HFF-Myc (cell line): ENCODE measurements around the gene CORO2B.

ENCODE experiments used
- DNase-seq: peaks from one replicate; pipeline ENCODE4 v3.0.0-alpha.2; 2011; ENCODE audit warnings: low read depth; ENCODE audit errors: extremely low read depth
- H3K4me3 ChIP-seq: replicated peaks from 2 replicates; pipeline ENCODE4 v1.5.1; 2011; ENCODE audit warnings: low read depth, mild to moderate bottlenecking, control low read depth, low read length
- CTCF ChIP-seq: IDR thresholded peaks from 2 replicates; pipeline ENCODE4 v1.5.1; 2012; ENCODE audit warnings: mild to moderate bottlenecking, low read depth, low read length, control low read depth; ENCODE audit errors: missing control alignments

CORO2B gene

DNA sequence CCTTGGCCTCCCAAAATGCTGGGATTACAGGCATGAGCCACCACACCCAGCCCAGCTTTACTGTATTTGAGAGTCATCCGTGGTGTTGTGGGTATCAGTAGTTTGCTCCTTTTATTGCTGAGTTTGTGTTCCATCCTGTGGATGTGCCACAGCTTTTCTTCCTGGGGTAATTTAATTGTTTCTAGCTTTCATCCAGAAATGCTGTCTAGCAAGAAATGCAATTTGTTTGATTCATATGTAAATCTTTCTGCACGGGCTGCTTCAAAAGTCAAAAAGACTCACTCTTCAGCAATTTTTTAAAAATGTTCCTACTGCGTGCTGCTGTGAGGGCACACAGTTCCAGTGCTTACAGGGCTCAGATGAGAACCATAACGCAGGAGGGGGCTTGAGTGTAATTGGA lies 47.1 kb downstream of the CORO2B start:
- DNase-seq: no peak
- no peak overlapping the region for H3K4me3 ChIP-seq
- TF ChIP-seq CTCF: no peak

DNA sequence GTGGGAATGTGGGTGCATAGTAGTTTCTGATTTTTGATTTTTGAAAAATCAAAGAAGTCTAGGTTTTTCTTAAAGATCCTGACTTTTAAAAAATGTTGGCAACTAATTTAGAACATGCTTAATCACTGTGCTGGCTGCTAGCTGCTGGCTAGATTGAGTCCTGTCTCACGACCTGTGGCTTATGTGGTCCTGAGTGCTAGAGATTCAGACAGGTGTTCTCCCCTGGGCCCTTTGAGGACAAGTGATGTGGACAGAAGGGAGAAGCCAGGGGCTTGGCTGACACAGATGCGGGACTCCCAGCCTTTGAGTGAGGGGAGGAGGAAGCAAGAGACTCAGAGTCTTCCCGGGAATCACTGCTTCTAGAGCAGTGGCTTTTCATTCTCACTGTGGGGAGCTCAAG lies 47.5 kb downstream of the CORO2B start:
- no peak overlapping the region for H3K4me3 ChIP-seq
- TF ChIP-seq CTCF: no peak
- DNase-seq: no peak

DNA sequence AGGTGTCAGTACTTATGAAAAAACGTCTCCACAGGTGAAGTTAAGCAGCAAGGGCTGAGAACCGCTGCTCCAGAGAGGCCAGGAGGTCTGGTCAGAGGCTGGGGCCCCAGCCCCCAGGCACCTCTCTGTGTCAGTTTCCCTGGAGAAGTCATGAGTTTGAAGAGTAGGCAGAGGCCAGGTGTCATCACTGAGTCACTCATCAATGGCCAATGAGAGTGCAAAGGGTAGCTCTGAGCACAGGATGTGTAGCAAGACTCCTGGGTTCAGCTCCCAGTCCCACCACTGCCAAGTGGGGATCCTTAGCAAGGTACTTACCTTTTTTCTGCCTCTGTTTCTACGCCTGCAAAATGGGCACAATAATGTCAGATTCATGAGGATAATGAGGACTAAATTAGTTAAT lies 47.9 kb downstream of the CORO2B start:
- H3K4me3 ChIP-seq: no peak overlapping the region
- DNase-seq: no peak
- TF ChIP-seq CTCF: no peak

GRCh38 chr15:68627476-68627875 lies 48.7 kb downstream of the CORO2B start:
- no peak for TF ChIP-seq CTCF
- H3K4me3 ChIP-seq: no peak overlapping the region
- no peak for DNase-seq

GRCh38 chr15:68627995-68628394 lies 49.2 kb downstream of the CORO2B start:
- no peak for DNase-seq
- no peak overlapping the region for H3K4me3 ChIP-seq
- TF ChIP-seq CTCF: no peak

DNA sequence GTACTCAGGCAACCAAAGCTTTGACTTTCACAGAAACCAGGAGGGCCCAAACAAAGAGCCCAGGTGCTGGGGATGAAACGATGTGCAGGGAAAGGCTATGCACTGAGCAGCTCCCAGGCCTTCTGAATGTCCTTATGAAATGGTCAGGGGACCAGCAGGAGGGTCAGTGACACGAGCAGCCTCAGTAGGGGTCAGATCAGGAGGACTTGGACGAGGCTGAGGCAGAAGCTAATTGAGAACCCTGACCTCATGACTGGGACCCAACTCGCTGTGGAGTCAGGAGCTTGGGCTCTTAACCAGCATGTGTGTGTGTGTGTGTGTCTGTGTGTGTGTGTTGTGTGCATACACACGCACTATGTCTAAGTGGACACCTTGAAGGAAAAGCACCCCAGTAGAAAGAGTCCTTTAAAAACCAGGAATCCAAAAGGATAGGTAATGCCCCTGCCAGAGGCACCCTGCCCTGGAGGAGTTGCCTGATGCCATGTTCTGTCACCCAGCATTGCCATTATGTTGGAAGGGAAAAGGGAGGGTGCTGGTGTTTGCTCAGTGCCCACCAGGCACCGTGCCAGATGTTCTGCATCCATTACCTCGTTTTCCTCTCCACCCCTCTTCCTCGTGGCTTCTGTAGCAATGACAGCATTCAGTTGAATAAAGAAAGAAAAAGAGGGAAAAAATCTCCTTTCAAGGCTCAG lies 50.9 kb downstream of the CORO2B start:
- TF ChIP-seq CTCF: no peak
- H3K4me3 ChIP-seq: no peak overlapping the region
- no peak for DNase-seq

- H3K4me3 ChIP-seq: no peak overlapping the region
- TF ChIP-seq CTCF: no peak
- DNase-seq: no peak
Observed at GRCh38 chr15:68630211-68630555, 51.4 kb downstream of the CORO2B start.
